ENCODE results near the gene ANAPC5. TPM values are rescaled to one million over a fixed set of nuclear protein-coding genes. Genes with fewer than 3 reads are reported as not detected.

ANAPC5 gene
- total RNA-seq, 4 donors from 2014 or later = 101 to 381 (median 139) TPM

- H3K4me3 ChIP-seq = no peak overlapping the region
- no peaks in the 10 kb centered on the region for H3K9me3 ChIP-seq
- no peaks in the 10 kb centered on the region for H3K4me1 ChIP-seq
- H3K36me3 ChIP-seq = peaks cover 0 to 65% (median 0%) of the 10 kb centered on the region in 3 donors
- no peak overlapping the region for H3K27ac ChIP-seq
- TF ChIP-seq POLR2A (IDR thresholded peaks at IDR 0.05) = no peak
- TF ChIP-seq, protein P1, sequence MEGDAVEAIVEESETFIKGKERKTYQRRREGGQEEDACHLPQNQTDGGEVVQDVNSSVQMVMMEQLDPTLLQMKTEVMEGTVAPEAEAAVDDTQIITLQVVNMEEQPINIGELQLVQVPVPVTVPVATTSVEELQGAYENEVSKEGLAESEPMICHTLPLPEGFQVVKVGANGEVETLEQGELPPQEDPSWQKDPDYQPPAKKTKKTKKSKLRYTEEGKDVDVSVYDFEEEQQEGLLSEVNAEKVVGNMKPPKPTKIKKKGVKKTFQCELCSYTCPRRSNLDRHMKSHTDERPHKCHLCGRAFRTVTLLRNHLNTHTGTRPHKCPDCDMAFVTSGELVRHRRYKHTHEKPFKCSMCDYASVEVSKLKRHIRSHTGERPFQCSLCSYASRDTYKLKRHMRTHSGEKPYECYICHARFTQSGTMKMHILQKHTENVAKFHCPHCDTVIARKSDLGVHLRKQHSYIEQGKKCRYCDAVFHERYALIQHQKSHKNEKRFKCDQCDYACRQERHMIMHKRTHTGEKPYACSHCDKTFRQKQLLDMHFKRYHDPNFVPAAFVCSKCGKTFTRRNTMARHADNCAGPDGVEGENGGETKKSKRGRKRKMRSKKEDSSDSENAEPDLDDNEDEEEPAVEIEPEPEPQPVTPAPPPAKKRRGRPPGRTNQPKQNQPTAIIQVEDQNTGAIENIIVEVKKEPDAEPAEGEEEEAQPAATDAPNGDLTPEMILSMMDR (IDR thresholded peaks at IDR 0.05) = no peak
- DNase-seq = no peak
- no peaks in the 10 kb centered on the region for H3K27me3 ChIP-seq
Observed at GRCh38 chr12:121345151-121345815, 6.9 kb downstream of the ANAPC5 start.

- Histone ChIP-seq H3K27me3 (no peaks in the 10 kb centered on the region), H3K4me3 (no peak overlapping the region), H3K36me3 (peaks cover 0 to 71% (median 0%) of the 10 kb centered on the region in 3 donors), H3K4me1 (no peaks in the 10 kb centered on the region), H3K9me3 (no peaks in the 10 kb centered on the region), H3K27ac (no peak overlapping the region)
- no peak for DNase-seq
- TF ChIP-seq, protein P1 (IDR thresholded peaks at IDR 0.05) = no peak
- no peak for TF ChIP-seq POLR2A (IDR thresholded peaks at IDR 0.05)
Observed at GRCh38 chr12:121344506-121344905, 7.7 kb downstream of the ANAPC5 start.

- peaks cover 0 to 74% (median 0%) of the 10 kb centered on the region in 3 donors for H3K36me3 ChIP-seq
Observed at GRCh38 chr12:121337416-121337815, 14.8 kb downstream of the ANAPC5 start.

GRCh38 chr12:121334513-121335343 is 17.5 kb downstream of the ANAPC5 start:
- no peaks in the 10 kb centered on the region for H3K9me3 ChIP-seq
- H3K4me1 ChIP-seq = no peaks in the 10 kb centered on the region
- H3K27ac ChIP-seq = no peak overlapping the region
- H3K27me3 ChIP-seq = no peaks in the 10 kb centered on the region
- TF ChIP-seq, protein P1 (IDR thresholded peaks at IDR 0.05) = peak; percentile 81 to 94 (median 91)
- TF ChIP-seq POLR2A (IDR thresholded peaks at IDR 0.05) = no peak
- no peak overlapping the region for H3K4me3 ChIP-seq
- no peak for DNase-seq
- peaks cover 0 to 75% (median 0%) of the 10 kb centered on the region in 3 donors for H3K36me3 ChIP-seq

More at GRCh38 chr12:121337416-121337815, 14.8 kb downstream of the ANAPC5 start:
- H3K27ac ChIP-seq = no peak overlapping the region
- no peaks in the 10 kb centered on the region for H3K27me3 ChIP-seq
- no peaks in the 10 kb centered on the region for H3K9me3 ChIP-seq
- no peaks in the 10 kb centered on the region for H3K4me1 ChIP-seq
- no peak for TF ChIP-seq POLR2A (IDR thresholded peaks at IDR 0.05)
- TF ChIP-seq, protein P1 (IDR thresholded peaks at IDR 0.05) = no peak
- no peak overlapping the region for H3K4me3 ChIP-seq
- no peak for DNase-seq

DNA sequence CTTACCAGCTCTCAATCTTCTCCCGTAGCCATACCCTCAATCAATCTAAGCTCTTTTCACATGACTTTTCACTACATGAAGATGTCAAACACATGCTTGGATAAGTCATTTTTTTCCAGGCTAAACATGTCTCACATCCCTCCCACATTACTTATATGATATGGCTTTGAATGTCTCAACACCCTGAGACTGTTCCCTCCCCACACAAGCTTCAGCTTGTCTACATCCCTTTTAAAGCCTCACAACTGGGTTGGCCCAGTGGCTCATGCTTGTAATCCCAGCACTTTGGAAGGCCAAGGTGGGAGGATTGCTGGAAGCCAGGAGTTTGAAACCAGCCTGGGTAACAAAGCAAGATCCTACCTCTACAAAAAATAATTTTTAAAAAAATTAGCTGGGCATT is 18.5 kb downstream of the ANAPC5 start:
- TF ChIP-seq, protein P1 (IDR thresholded peaks at IDR 0.05) = no peak
- no peak for TF ChIP-seq POLR2A (IDR thresholded peaks at IDR 0.05)
- H3K4me1 ChIP-seq = no peaks in the 10 kb centered on the region
- H3K27ac ChIP-seq = no peak overlapping the region
- H3K9me3 ChIP-seq = no peaks in the 10 kb centered on the region
- no peak for DNase-seq
- H3K36me3 ChIP-seq = peaks cover 0 to 85% (median 0%) of the 10 kb centered on the region in 3 donors
- H3K27me3 ChIP-seq = no peaks in the 10 kb centered on the region
- H3K4me3 ChIP-seq = no peak overlapping the region

Data from Peyer's patch (tissue), 4 donors.